IPS DF 19.7 (cell line): ENCODE results near the gene PDZRN4.

ENCODE experiments used
- DNase-seq: peaks from one replicate; pipeline ENCODE4 v3.0.0-alpha.2; 2013; ENCODE audit warnings: low read depth, low spot score

Gene PDZRN4

GRCh38 chr12:41452838-41453407 is 264.8 kb downstream of the PDZRN4 start:
- no peak for DNase-seq

- no peak for DNase-seq
Observed at GRCh38 chr12:41453409-41453808, 265.3 kb downstream of the PDZRN4 start.

- no peak for DNase-seq
Observed at GRCh38 chr12:41459111-41459905, 271.2 kb downstream of the PDZRN4 start.

- no peak for DNase-seq
Observed at GRCh38 chr12:41459906-41460214, 271.7 kb downstream of the PDZRN4 start.

GRCh38 chr12:41460906-41461305 is 272.8 kb downstream of the PDZRN4 start:
- no peak for DNase-seq

- DNase-seq = no peak
Observed at GRCh38 chr12:41462312-41462711, 274.2 kb downstream of the PDZRN4 start.

- no peak for DNase-seq
Observed at GRCh38 chr12:41465526-41465925, 277.4 kb downstream of the PDZRN4 start.

GRCh38 chr12:41466300-41466699 is 278.2 kb downstream of the PDZRN4 start:
- no peak for DNase-seq

GRCh38 chr12:41466802-41467201 is 278.7 kb downstream of the PDZRN4 start:
- no peak for DNase-seq

GRCh38 chr12:41467591-41468325 is 279.6 kb downstream of the PDZRN4 start:
- DNase-seq = no peak

GRCh38 chr12:41468341-41468740 is 280.2 kb downstream of the PDZRN4 start:
- no peak for DNase-seq

- DNase-seq = no peak
Observed at GRCh38 chr12:41468756-41469155, 280.6 kb downstream of the PDZRN4 start.

- no peak for DNase-seq
Observed at GRCh38 chr12:41473441-41473840, 285.3 kb downstream of the PDZRN4 start.

GRCh38 chr12:41474001-41474400 is 285.9 kb downstream of the PDZRN4 start:
- DNase-seq = no peak

- DNase-seq = no peak
Observed at GRCh38 chr12:41476499-41477439, 288.6 kb downstream of the PDZRN4 start.

- no peak for DNase-seq
Observed at GRCh38 chr12:41479426-41479825, 291.3 kb downstream of the PDZRN4 start.

- no peak for DNase-seq
Observed at GRCh38 chr12:41485203-41485602, 297.1 kb downstream of the PDZRN4 start.

GRCh38 chr12:41486718-41487117 is 298.6 kb downstream of the PDZRN4 start:
- no peak for DNase-seq

GRCh38 chr12:41496009-41496408 is 307.9 kb downstream of the PDZRN4 start:
- DNase-seq = no peak

- no peak for DNase-seq
Observed at GRCh38 chr12:41497409-41497808, 309.3 kb downstream of the PDZRN4 start.

GRCh38 chr12:41504976-41505375 is 316.9 kb downstream of the PDZRN4 start:
- no peak for DNase-seq

GRCh38 chr12:41507286-41507685 is 319.2 kb downstream of the PDZRN4 start:
- DNase-seq = no peak
